CD4-positive, alpha-beta memory T cell (primary cell): ENCODE results near the gene DMRTB1. TPM values are rescaled to one million over a fixed set of nuclear protein-coding genes. Genes with fewer than 3 reads are reported as not detected.

ENCODE experiments used
- CTCF ChIA-PET: fragments of 350-600 bp; sonication (Branson Sonifier 250); formaldehyde crosslinking; loops from one replicate; lab custom pipeline; 2021; ENCODE audit warnings: inconsistent platforms; ENCODE audit not compliant: partially characterized antibody; lab: Charles Lee
- POLR2A ChIA-PET: fragments of 350-600 bp; sonication (Branson Sonifier 250); formaldehyde crosslinking; loops from one replicate; lab custom pipeline; 2021; ENCODE audit not compliant: partially characterized antibody; lab: Charles Lee
- DNase-seq, 5 donors: peaks; one replicate each; pipeline versions ENCODE4 v3.0.0 to v3.0.0-alpha.2; 2020 to 2022; ENCODE audit warnings: mixed read lengths in 1 of 5
- H3K27ac ChIP-seq: one replicate; pipeline ENCODE4 v1.7.0; 2013; ENCODE audit warnings: low read depth, low read length
- H3K27me3 ChIP-seq: 2 replicates; pipeline ENCODE4 v1.7.0; 2013; ENCODE audit warnings: mild to moderate bottlenecking, low read length, moderate library complexity; ENCODE audit not compliant: insufficient read depth
- H3K36me3 ChIP-seq: 2 replicates; pipeline ENCODE4 v1.7.0; 2013; ENCODE audit warnings: mild to moderate bottlenecking, low read length, moderate library complexity; ENCODE audit not compliant: insufficient read depth
- H3K4me1 ChIP-seq: 2 replicates; pipeline ENCODE4 v1.7.0; 2013; ENCODE audit warnings: mild to moderate bottlenecking, low read length, moderate library complexity; ENCODE audit not compliant: insufficient read depth
- H3K4me3 ChIP-seq, 2 donors: one replicate each; pipeline ENCODE4 v1.7.0; 2013; ENCODE audit warnings: low read length in 2 of 2, mild to moderate bottlenecking in 1 of 2
- H3K9me3 ChIP-seq, 2 donors: one replicate each; pipeline ENCODE4 v1.7.0; 2013; ENCODE audit warnings: low read length in 2 of 2, control low read depth in 1 of 2; ENCODE audit not compliant: control insufficient read depth in 1 of 2
- H3K27ac Mint-ChIP-seq, 7 donors: one replicate each; pipeline ENCODE4 v1.8.0; 2020 to 2021; ENCODE audit warnings: mixed read lengths in 7 of 7, mild to moderate bottlenecking in 6 of 7, inconsistent platforms in 3 of 7, moderate library complexity in 3 of 7
- H3K27me3 Mint-ChIP-seq, 2 donors: one replicate each; pipeline ENCODE4 v1.8.0; 2020 to 2021; ENCODE audit warnings: mixed read lengths in 2 of 2
- H3K36me3 Mint-ChIP-seq, 2 donors: one replicate each; pipeline ENCODE4 v1.8.0; 2020 to 2021; ENCODE audit warnings: mixed read lengths in 2 of 2, inconsistent platforms in 1 of 2, mild to moderate bottlenecking in 1 of 2
- H3K4me1 Mint-ChIP-seq, 4 donors: one replicate each; pipeline ENCODE4 v1.8.0; 2020 to 2021; ENCODE audit warnings: mixed read lengths in 4 of 4, mild to moderate bottlenecking in 1 of 4
- H3K4me3 Mint-ChIP-seq, 8 donors: one replicate each; pipeline ENCODE4 v1.8.0; 2020 to 2021; ENCODE audit warnings: mixed read lengths in 8 of 8, mild to moderate bottlenecking in 7 of 8, moderate library complexity in 6 of 8, inconsistent platforms in 3 of 8
- H3K9me3 Mint-ChIP-seq, 8 donors: one replicate each; pipeline ENCODE4 v1.8.0; 2020 to 2021; ENCODE audit warnings: mixed read lengths in 8 of 8, mild to moderate bottlenecking in 5 of 8, inconsistent platforms in 3 of 8, moderate library complexity in 1 of 8
- intact Hi-C: fragments of 100-400 bp; cut with micrococcal nuclease; formaldehyde crosslinking; loops from one replicate; pipeline ENCODE4 v1.15.1; 2023
- polyA plus RNA-seq, 2 donors: library from polyadenylated mRNA; unstranded; fragments of 300-500 nt; fragmentation: Illumina TruSeq; gene quantifications; one replicate each; pipeline ENCODE4 v1.2.3, GENCODE V29; 2021
- total RNA-seq, 2 experiments: library from RNA; stranded (reverse); gene quantifications; one replicate each; pipeline ENCODE4 v1.2.3, GENCODE V29; 2021

Gene DMRTB1
- total and polyA plus RNA-seq, 4 experiments from 2014 or later: not detected

GRCh38 chr1:53470155-53470554 lies 11.0 kb downstream of the DMRTB1 start:
- no peak for DNase-seq
- intact Hi-C loops: loop anchor here (5.0 kb wide), 1 partner anchor 78 kb away; no protein-coding TSS in a partner anchor

DNA sequence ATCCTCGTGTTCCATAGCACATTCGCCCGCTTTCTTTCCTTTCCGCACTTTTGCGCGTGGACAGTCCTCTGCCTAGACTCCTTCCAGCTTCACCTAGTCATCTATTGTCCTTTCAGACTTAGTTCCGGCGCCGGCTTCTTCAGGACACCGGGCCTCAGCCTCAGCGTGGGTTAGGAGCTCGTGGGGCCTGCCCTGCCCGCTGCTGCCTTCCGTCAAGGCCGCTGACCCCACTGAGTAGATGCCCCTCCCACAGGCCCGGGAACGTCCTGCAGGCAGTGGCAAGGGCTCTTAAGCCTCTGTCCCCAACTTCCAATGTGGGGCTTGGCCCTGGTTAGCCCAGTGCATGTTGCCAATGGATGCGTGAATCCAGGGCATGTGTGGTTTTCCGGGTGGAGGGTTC lies 11.4 kb downstream of the DMRTB1 start:
- no peak for DNase-seq
- POLR2A ChIA-PET: no interaction called here
- Mint-ChIP-seq H3K4me3 (no peak overlapping the region), H3K9me3 (peaks cover 0 to 2% (median 0%) of the 10 kb centered on the region in 8 donors), H3K36me3 (no peaks in the 10 kb centered on the region), H3K27me3 (no peaks in the 10 kb centered on the region), H3K27ac (no peak overlapping the region), H3K4me1 (peaks cover 0 to 2% (median under 1%) of the 10 kb centered on the region in 4 donors)
- Histone ChIP-seq H3K27me3 (no peaks in the 10 kb centered on the region), H3K4me3 (no peak overlapping the region), H3K27ac (no peak overlapping the region), H3K4me1 (no peaks in the 10 kb centered on the region), H3K9me3 (no peaks in the 10 kb centered on the region), H3K36me3 (no peaks in the 10 kb centered on the region)
- intact Hi-C loops: loop anchor here (5.0 kb wide), 1 partner anchor 78 kb away; no protein-coding TSS in a partner anchor
- CTCF ChIA-PET: no interaction called here

More at GRCh38 chr1:53470155-53470554, 11.0 kb downstream of the DMRTB1 start:
- ChIA-PET POLR2A (no interaction called here), CTCF (no interaction called here)
- no peaks in the 10 kb centered on the region for H3K36me3 ChIP-seq
- Mint-ChIP-seq H3K4me3 (no peak overlapping the region), H3K9me3 (peaks cover 0 to 2% (median 0%) of the 10 kb centered on the region in 8 donors), H3K27me3 (no peaks in the 10 kb centered on the region), H3K36me3 (no peaks in the 10 kb centered on the region), H3K27ac (no peak overlapping the region), H3K4me1 (peaks cover 0 to 2% (median under 1%) of the 10 kb centered on the region in 4 donors)
- no peaks in the 10 kb centered on the region for H3K27me3 ChIP-seq
- no peaks in the 10 kb centered on the region for H3K4me1 ChIP-seq
- H3K4me3 ChIP-seq: no peak overlapping the region
- no peaks in the 10 kb centered on the region for H3K9me3 ChIP-seq
- no peak overlapping the region for H3K27ac ChIP-seq

- H3K27me3 ChIP-seq: no peaks in the 10 kb centered on the region
- H3K4me1 ChIP-seq: no peaks in the 10 kb centered on the region
- CTCF ChIA-PET: no interaction called here
- no peak overlapping the region for H3K4me3 Mint-ChIP-seq
- H3K9me3 Mint-ChIP-seq: peaks cover 0 to 2% (median 0%) of the 10 kb centered on the region in 8 donors
- no peak overlapping the region for H3K27ac Mint-ChIP-seq
- H3K27ac ChIP-seq: no peak overlapping the region
- POLR2A ChIA-PET: no interaction called here
- DNase-seq: no peak
- H3K9me3 ChIP-seq: no peaks in the 10 kb centered on the region
- H3K27me3 Mint-ChIP-seq: no peaks in the 10 kb centered on the region
- H3K36me3 Mint-ChIP-seq: no peaks in the 10 kb centered on the region
- no peaks in the 10 kb centered on the region for H3K36me3 ChIP-seq
- peaks cover 0 to 2% (median 0%) of the 10 kb centered on the region in 4 donors for H3K4me1 Mint-ChIP-seq
- no peak overlapping the region for H3K4me3 ChIP-seq
- intact Hi-C loops: loop anchor here (5.0 kb wide), 1 partner anchor 79 kb away; no protein-coding TSS in a partner anchor
Observed at GRCh38 chr1:53471000-53471399, 11.8 kb downstream of the DMRTB1 start.

DNA sequence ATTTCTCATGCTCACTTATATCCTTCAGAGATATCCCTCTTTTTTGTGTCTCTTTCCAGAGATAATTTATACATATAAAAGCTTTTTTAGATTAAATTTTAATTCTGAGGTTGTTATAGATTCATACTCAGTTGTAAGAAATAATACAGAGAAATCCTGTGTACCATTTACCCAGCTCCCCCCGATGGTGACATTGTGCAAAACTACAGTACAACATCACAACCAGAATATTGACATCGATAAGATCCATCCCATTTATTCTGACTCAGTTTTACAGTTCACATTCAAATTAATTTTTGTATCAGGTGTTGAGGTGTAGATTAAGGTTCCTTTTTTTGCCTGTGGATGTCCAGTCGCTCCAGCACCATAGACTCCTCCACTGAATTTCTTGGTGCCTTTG lies 14.3 kb downstream of the DMRTB1 start:
- DNase-seq: no peak
- Histone ChIP-seq H3K9me3 (no peaks in the 10 kb centered on the region), H3K4me3 (no peak overlapping the region), H3K27me3 (no peaks in the 10 kb centered on the region), H3K36me3 (no peaks in the 10 kb centered on the region), H3K27ac (no peak overlapping the region), H3K4me1 (no peaks in the 10 kb centered on the region)
- Mint-ChIP-seq H3K4me3 (no peak overlapping the region), H3K27ac (peak overlapping the region in 1 of 7 donors; percentile 1), H3K9me3 (no peaks in the 10 kb centered on the region), H3K36me3 (no peaks in the 10 kb centered on the region), H3K27me3 (peaks cover 0 to 1% of the 10 kb centered on the region in 2 donors), H3K4me1 (no peaks in the 10 kb centered on the region)
- ChIA-PET POLR2A (interaction anchor here (1.6 kb wide), 1 partner anchor 60 kb away, joined by 6 read pairs; no protein-coding TSS in a partner anchor), CTCF (interaction anchor here (0.7 to 3.4 kb wide), 7 partner anchors 23 to 195 kb away, joined by 3 to 25 read pairs (median 4); no protein-coding TSS in a partner anchor)
- intact Hi-C loops: loop anchor here (5.0 kb wide), 1 partner anchor 81 kb away; no protein-coding TSS in a partner anchor

- CTCF ChIA-PET: interaction anchor here (0.7 to 1.8 kb wide), 2 partner anchors 10 to 187 kb away, joined by 3 to 9 read pairs; no protein-coding TSS in a partner anchor
- Mint-ChIP-seq H3K4me1 (no peaks in the 10 kb centered on the region), H3K9me3 (peaks cover 0 to 2% (median 0%) of the 10 kb centered on the region in 8 donors), H3K27me3 (peaks cover 0 to 1% of the 10 kb centered on the region in 2 donors), H3K27ac (no peak overlapping the region), H3K4me3 (no peak overlapping the region), H3K36me3 (no peaks in the 10 kb centered on the region)
- H3K4me3 ChIP-seq: no peak overlapping the region
- no peaks in the 10 kb centered on the region for H3K4me1 ChIP-seq
- H3K27ac ChIP-seq: no peak overlapping the region
- POLR2A ChIA-PET: no interaction called here
- no peaks in the 10 kb centered on the region for H3K27me3 ChIP-seq
- no peaks in the 10 kb centered on the region for H3K9me3 ChIP-seq
- intact Hi-C loops: no loop called here
- no peak for DNase-seq
- no peaks in the 10 kb centered on the region for H3K36me3 ChIP-seq
Observed at GRCh38 chr1:53475664-53476063, 16.5 kb downstream of the DMRTB1 start.

DNA sequence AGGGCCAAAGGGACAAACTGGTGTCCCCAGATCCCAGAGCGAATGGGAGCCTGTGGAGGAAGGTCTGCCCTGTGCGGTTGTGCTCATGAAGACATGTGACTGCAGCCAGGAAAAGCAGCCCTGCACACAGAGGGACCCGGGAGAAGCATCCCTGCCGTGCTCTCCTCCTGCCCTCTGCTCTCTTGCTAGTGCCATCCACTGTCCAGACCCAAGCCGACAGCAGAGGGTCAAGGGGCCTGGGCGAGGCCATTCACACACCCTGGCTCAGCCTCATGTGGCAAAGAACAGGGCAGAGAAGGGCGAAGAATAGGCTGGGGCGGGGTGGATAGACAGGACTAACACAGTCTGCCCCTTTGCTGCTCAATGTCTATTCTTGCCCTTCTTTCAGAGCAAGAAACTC lies 17.4 kb downstream of the DMRTB1 start:
- H3K4me3 ChIP-seq: no peak overlapping the region
- no peaks in the 10 kb centered on the region for H3K4me1 ChIP-seq
- POLR2A ChIA-PET: no interaction called here
- H3K27ac ChIP-seq: no peak overlapping the region
- Mint-ChIP-seq H3K36me3 (no peaks in the 10 kb centered on the region), H3K27me3 (peaks cover 0 to 1% of the 10 kb centered on the region in 2 donors), H3K9me3 (peaks cover 0 to 2% (median 0%) of the 10 kb centered on the region in 8 donors), H3K4me3 (no peak overlapping the region), H3K4me1 (no peaks in the 10 kb centered on the region), H3K27ac (no peak overlapping the region)
- CTCF ChIA-PET: no interaction called here
- intact Hi-C loops: no loop called here
- no peaks in the 10 kb centered on the region for H3K27me3 ChIP-seq
- H3K9me3 ChIP-seq: no peaks in the 10 kb centered on the region
- DNase-seq: no peak
- H3K36me3 ChIP-seq: no peaks in the 10 kb centered on the region

GRCh38 chr1:53477651-53478501 lies 18.7 kb downstream of the DMRTB1 start:
- no peak overlapping the region for H3K27ac ChIP-seq
- no peak overlapping the region for H3K27ac Mint-ChIP-seq
- intact Hi-C loops: no loop called here
- H3K4me1 Mint-ChIP-seq: no peaks in the 10 kb centered on the region
- POLR2A ChIA-PET: no interaction called here
- H3K27me3 ChIP-seq: no peaks in the 10 kb centered on the region
- no peaks in the 10 kb centered on the region for H3K4me1 ChIP-seq
- H3K4me3 Mint-ChIP-seq: no peak overlapping the region
- peaks cover 0 to 1% of the 10 kb centered on the region in 2 donors for H3K27me3 Mint-ChIP-seq
- CTCF ChIA-PET: interaction anchor here (1.6 kb wide), 1 partner anchor 199 kb away, joined by 9 read pairs; no protein-coding TSS in a partner anchor
- H3K9me3 Mint-ChIP-seq: peaks cover 0 to 2% (median 0%) of the 10 kb centered on the region in 8 donors
- DNase-seq: no peak
- H3K9me3 ChIP-seq: no peaks in the 10 kb centered on the region
- no peaks in the 10 kb centered on the region for H3K36me3 Mint-ChIP-seq
- no peaks in the 10 kb centered on the region for H3K36me3 ChIP-seq
- no peak overlapping the region for H3K4me3 ChIP-seq
